Activated T-helper 1 cell treated with Interleukin-2 at 50 U/mL for 16 hours (primary cell): ENCODE data around the gene SLC35A5.

Experiments
- DNase-seq: peaks from one replicate; pipeline ENCODE4 v3.0.0-alpha.2; 2020; ENCODE audit warnings: low read depth

SLC35A5 gene

GRCh38 chr3:112572701-112573100 lies 10.9 kb downstream of the SLC35A5 start:
- DNase-seq, result no peak

DNA sequence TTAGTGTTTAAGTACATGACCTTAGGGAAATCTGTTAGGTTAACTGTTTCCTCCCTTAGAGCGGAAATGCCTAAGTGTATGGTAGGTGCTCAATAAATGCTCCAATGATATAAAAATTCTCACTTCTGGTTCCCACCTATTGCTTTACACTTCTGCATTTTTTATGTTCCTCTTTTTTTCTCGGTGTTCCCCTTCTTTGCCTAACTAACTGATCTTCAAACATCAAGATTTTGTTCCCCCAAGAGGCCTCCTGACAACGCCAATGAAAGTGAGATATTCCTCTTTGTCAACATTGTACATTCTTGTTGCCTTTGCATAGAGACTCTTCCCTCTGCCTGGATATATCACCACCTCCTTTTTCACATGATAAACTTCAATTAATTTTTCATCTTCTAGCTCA lies 17.4 kb downstream of the SLC35A5 start:
- no peak for DNase-seq

DNA sequence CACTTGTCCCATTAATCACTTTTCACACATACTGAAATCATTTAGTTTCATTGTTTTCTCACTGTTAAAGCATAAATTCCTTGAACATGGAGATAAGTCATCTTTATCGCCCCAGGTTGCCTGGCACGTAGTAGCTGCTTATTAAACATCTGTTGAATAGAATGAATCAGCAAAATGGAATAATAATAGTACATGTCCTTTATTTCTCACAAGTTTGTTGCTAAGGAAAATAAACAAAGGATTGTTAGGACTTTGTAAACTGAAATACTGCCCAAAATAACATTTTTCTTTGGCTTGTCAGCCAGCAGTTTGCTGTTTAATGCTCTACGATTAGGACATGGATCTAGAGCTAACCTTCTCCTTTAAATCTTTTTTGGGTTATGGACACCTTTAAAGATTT lies 17.9 kb downstream of the SLC35A5 start:
- no peak for DNase-seq

DNA sequence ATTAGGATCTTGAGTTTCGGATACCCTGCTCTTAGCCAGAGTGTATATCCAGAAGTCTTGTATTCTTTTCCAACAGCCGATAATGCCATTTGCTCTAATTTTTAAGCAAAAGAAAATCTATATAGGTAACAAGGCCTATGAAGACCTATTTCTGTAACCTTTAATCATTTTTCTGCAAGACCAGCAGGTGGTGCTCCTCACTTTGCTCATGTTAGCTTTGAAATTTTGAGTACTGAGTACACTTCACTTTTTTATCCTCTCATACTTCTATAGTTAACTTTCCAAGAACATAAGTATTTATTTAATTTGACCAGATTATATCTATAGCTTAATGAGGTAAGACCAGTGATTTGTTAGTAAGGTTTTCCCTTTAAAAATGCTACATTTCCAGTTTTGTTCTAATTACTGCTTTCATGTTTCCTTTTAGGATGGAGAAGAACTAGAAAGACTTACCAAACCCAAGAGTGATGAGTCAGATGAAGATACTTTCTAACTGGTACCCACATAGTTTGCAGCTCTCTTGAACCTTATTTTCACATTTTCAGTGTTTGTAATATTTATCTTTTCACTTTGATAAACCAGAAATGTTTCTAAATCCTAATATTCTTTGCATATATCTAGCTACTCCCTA lies 20.5 kb downstream of the SLC35A5 start:
- DNase-seq, result no peak

GRCh38 chr3:112583105-112583504 lies 21.3 kb downstream of the SLC35A5 start:
- DNase-seq, result no peak

GRCh38 chr3:112585782-112586181 lies 23.9 kb downstream of the SLC35A5 start:
- no peak for DNase-seq

GRCh38 chr3:112587336-112587735 lies 25.5 kb downstream of the SLC35A5 start:
- DNase-seq, result no peak

DNA sequence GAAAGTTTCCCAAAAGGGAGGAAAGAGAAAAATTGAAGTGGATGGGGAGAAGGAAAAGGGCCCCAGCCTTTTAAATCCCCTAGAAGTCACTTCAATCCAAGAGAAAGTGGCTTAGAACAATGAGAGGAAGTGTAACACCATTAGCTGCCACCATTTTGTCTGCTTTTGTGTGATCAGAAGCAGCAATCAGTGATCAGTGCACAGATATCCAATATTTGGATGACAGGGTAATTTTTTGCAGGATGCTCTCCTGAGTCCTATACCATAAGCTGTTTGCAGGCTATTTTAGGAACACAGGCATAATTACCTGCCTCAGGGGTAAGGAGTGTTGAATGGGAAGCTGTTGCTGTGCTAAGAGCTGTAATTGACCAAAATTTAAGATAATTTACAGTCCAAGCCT lies 31.4 kb downstream of the SLC35A5 start:
- DNase-seq, result no peak

- DNase-seq, result no peak
These were observed 33.0 kb downstream of the SLC35A5 start for GRCh38 chr3:112594856-112595255.

DNA sequence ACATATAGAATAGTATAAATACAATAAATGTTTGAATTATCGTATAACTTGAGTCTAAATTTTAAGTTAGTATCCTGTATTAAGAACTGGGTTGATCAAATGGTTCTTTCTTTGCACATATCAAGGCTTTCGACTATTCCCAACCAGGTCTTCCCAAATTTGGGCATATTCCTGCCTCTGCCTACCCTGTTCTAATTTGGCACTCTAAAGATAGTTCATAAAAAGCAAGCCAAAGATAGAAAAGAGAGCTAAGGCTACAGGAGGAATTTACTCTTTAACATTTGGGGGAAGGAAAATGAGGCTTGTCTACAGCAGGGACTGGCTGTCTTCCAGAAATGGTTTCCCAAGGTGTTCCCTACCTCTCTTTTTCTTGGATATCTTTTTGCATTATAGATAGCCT lies 36.1 kb downstream of the SLC35A5 start:
- DNase-seq, result no peak

DNA sequence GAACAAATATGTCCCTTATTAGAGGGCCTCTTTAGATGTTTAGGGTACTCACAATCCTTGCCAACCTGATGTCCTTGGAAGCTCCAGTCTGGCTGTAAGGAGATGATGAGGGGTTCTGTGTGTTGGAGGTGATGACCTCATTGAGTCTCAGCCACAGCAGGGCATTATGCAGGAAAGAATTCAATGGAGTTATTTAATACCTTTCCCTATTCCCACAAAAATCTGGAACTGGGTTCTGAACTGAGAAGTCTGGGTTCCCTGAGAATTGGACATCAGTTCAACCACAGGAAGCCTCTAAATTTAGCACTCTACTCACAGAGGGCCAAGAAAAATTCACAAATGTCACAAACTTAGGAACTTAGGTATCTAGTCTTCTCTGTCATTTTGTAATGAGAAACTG lies 36.9 kb downstream of the SLC35A5 start:
- no peak for DNase-seq

GRCh38 chr3:112602217-112602838 lies 40.5 kb downstream of the SLC35A5 start:
- no peak for DNase-seq

GRCh38 chr3:112604536-112604935 lies 42.7 kb downstream of the SLC35A5 start:
- no peak for DNase-seq

GRCh38 chr3:112605285-112605684 lies 43.4 kb downstream of the SLC35A5 start:
- DNase-seq, result no peak

- DNase-seq, result no peak
These were observed 44.3 kb downstream of the SLC35A5 start for GRCh38 chr3:112606098-112606497.

DNA sequence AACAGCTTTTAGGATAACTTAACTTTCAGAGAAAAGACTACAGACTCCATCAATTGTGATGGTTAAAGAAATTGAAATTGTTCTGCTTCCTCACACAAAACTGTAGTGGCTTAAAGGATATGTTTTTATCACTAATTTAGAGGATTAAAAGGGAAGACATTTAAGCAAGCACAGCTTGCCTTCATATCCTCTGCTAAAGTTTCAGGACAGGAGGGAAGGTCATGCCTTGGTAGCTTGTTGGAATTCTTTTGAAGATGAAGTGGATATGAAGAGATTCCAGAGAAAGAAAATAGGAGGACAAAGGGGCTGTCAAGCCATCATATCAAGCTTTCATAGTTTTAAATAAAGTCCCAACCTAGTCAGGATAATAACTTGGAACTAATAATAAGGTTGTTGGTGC lies 46.0 kb downstream of the SLC35A5 start:
- no peak for DNase-seq

DNA sequence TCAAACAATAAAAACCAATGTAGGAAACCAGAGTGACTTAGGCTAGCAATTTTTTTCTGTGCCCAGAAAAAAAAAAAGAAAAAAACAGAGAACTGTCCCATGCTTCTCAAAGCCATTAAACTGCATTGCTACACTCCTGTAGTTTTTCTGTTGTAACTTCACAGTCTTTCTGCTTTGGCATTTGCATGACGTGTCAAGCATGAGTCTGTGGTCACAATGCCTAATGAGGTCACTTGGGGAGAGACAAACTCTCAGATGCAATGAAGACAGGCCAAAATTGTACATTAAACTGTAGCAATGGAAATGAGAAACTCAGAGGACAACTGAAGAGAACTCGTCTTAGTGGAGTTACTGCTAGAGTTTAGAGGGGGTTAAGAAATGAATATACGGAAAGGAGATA lies 48.3 kb downstream of the SLC35A5 start:
- no peak for DNase-seq

DNA sequence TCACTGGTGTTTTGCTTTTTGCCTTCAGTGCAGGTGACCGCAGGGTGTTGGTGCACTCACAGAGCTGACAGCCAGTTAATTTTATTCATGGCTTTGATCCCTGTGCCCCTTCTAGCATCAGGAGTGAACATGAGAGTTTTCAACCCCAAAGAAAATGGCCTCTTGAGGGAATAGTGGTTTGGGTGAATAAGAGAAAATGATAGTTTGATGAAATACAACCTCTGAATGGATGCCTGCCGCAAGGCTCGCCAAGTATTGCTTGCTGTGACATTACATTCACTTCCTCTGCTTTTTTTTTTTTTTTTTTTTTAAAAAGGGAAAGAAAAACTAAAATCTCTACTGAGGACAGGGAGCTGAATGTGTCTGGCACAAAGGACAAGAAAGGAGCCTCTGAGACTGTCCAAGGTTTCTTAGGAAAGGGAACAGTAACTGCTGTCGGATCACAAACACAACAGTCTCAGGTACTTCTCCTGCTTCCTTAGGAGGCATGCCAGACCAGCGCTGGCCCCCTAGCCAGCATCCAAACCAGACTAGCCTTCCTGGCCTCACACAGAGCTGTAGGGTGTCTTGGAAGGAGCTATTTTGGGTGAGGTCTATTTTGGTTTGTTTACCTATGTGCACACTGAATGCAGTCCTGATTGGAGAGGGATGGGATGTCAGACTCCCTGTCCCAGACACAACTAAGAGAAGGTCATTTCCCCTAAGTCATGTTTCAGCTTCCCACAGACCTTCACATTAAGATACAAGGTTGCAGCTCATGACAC lies 50.1 kb downstream of the SLC35A5 start:
- no peak for DNase-seq

DNA sequence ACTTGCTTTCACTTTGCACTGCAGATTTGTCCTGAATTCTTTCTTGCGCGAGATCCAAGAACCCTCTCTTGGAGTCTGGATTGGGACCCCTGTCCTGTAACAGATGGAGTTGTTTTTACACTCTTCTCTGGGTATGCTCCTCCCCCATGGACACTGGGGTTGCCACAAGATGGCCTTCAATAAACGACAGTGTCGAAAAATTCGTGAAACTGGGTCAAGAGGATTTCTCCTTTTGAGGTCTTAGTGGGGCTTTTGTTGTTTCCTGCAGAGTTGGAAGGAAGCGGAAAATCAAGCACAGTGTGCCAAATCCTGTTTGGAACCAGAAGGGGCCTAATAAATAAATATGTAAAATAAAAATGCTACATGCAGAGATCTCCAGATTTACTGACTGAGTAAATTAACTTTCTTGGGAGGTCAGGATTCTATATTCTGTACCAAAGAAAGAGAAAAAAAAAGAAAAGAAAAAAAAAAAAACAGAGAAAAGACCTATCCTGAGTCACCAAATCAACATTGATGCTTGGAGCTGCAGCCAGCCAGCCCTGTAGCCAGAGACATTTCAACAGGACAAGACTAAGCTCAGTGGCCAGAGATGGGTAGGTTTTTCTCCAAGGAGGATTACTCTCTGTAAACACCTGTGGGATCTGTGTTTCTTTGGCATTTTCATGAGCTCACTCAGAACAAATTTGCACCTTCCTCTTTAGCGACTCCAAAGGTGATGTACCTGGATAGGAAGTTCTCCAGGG lies 54.3 kb downstream of the SLC35A5 start:
- no peak for DNase-seq

DNA sequence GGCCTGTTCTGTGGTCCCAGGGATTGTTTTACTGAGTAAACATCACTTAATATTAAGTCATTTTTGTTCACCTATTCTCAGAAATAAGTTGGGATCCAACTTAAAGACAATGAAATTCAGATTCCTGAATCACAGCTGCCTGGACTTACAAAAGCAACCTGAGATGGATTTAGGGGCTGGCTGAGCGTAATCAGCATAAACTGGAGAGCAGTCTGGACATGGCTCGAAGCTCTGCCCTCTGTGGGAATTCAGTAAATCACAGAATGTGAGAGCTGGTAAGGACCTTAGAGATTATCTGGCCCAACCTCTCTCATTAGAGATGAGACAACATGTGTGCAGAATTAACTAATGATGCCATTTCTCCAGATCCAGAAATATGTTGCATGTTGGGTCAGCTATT lies 55.4 kb downstream of the SLC35A5 start:
- no peak for DNase-seq

DNA sequence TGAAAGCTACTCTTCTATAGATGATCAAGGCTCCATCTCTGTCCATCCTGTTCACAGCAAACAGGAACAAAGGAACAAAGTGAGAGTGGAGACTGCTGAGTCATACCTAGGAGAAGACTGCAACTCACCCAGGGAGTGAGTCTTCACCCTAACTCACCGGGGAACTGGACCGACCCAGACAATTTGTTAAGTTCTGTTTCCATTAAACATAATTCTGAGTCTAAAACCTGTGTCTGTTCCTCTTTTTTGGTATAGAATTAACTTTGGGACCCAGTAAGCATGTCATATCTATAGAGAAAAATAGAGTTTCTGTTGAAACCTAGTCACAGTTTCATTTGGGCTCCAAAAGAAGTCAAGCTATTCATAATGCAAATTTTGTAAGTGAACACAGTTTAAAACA lies 57.5 kb downstream of the SLC35A5 start:
- no peak for DNase-seq

DNA sequence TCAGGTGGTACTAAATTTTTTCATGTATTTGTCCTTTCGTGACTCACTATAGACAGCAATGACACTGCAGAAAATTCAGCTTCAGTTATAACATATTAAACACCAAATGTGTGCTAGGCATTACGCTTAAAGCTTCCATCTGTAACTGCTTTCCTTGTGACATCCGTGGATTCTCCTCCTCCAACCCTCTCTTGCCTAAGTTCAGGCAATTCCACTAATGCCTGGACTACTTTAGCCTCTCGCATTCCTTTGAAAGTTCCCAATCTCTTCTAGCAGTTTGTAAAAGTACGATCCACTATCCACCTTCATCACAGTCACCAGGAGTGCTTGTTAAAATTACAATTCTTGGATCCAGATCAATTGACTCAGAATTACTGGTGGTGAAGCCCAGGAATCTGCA lies 61.4 kb downstream of the SLC35A5 start:
- DNase-seq, result no peak

DNA sequence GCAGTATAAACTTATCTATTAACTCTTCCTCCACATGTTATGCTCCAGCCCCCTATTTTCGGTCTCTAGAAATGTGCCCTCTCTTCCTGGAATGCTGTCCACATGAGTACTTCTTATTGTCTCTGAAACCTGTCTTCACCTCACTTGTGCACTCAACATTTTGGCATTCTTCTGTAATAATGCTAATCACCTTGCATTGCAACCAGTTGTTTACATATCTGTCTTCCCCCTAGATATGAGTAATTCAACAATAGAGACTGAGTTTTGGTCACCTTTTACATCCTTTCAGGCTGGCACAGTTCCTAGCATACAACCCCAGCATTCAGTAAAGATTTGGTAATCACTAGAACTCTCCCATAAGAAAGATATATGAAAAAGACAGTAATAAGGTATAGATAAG lies 61.9 kb downstream of the SLC35A5 start:
- no peak for DNase-seq
